OCI-LY1 (cell line): ENCODE measurements around the gene ERP29.

Experiments
- H2AFZ ChIP-seq: fragments of 200-600 bp; sonication (generic), shearing (Covaris generic); 2 replicates; pipeline ENCODE4 v1.6.0; 2014; ENCODE audit warnings: antibody characterized with exemption, mild to moderate bottlenecking, low read length
- H3F3A ChIP-seq: fragments of 200-600 bp; sonication (generic), shearing (Covaris generic); 2 replicates; pipeline ENCODE4 v1.6.0; 2014; ENCODE audit warnings: mild to moderate bottlenecking, antibody characterized with exemption, low read length, moderate library complexity; ENCODE audit not compliant: insufficient read depth
- H3K27ac ChIP-seq: fragments of 200-600 bp; sonication (generic); 2 replicates; pipeline ENCODE4 v1.5.1; 2014; ENCODE audit warnings: low read length, mixed run types, mild to moderate bottlenecking, low read depth; ENCODE audit not compliant: poor library complexity, severe bottlenecking
- H3K27me3 ChIP-seq: fragments of 200-600 bp; sonication (generic); 2 replicates; pipeline ENCODE4 v1.6.0; 2014; ENCODE audit warnings: antibody characterized with exemption, mild to moderate bottlenecking, low read length, moderate library complexity; ENCODE audit not compliant: insufficient read depth
- H3K36me3 ChIP-seq: fragments of 200-600 bp; sonication (generic); 2 replicates; pipeline ENCODE4 v1.6.1; 2014; ENCODE audit warnings: mild to moderate bottlenecking, antibody characterized with exemption, low read length, moderate library complexity, mixed read lengths; ENCODE audit not compliant: insufficient read depth
- H3K4me1 ChIP-seq: fragments of 200-600 bp; sonication (generic); 2 replicates; pipeline ENCODE4 v1.5.1; 2014; ENCODE audit warnings: mild to moderate bottlenecking, low read length, moderate library complexity; ENCODE audit not compliant: insufficient read depth, severe bottlenecking
- H3K4me2 ChIP-seq: fragments of 200-600 bp; sonication (generic), shearing (Covaris generic); 2 replicates; pipeline ENCODE4 v1.6.1; 2014; ENCODE audit warnings: low read length
- H3K4me3 ChIP-seq: fragments of 200-600 bp; sonication (generic); 2 replicates; pipeline ENCODE4 v1.5.1; 2014; ENCODE audit warnings: low read length, low read depth, mild to moderate bottlenecking, mixed read lengths; ENCODE audit not compliant: poor library complexity, severe bottlenecking
- H3K79me2 ChIP-seq: fragments of 200-600 bp; shearing (Covaris generic); 2 replicates; pipeline ENCODE4 v1.6.1; 2016; ENCODE audit warnings: mixed run types, low read length, mixed read lengths; ENCODE audit not compliant: insufficient read depth
- H3K9ac ChIP-seq: fragments of 200-600 bp; sonication (generic), shearing (Covaris generic); 2 replicates; pipeline ENCODE4 v1.6.1; 2014; ENCODE audit warnings: mild to moderate bottlenecking, low read length, mixed read lengths
- H3K9me2 ChIP-seq: fragments of 200-600 bp; sonication (generic), shearing (Covaris generic); 2 replicates; pipeline ENCODE4 v1.6.1; 2014; ENCODE audit warnings: low read depth, mild to moderate bottlenecking, low read length, mixed read lengths
- H3K9me3 ChIP-seq: fragments of 200-600 bp; shearing (Covaris generic); 2 replicates; pipeline ENCODE4 v1.6.1; 2014; ENCODE audit warnings: low read length, mixed read lengths
- H4K20me1 ChIP-seq: fragments of 200-600 bp; sonication (generic), shearing (Covaris generic); 2 replicates; pipeline ENCODE4 v1.6.0; 2016; ENCODE audit warnings: mild to moderate bottlenecking, low read length; ENCODE audit not compliant: insufficient read depth
- EZH2 ChIP-seq: fragments of 200-600 bp; sonication (generic), shearing (Covaris generic); IDR thresholded peaks from 2 replicates; pipeline ENCODE4 v1.8.0; 2017; ENCODE audit warnings: borderline replicate concordance, mixed run types, mild to moderate bottlenecking, antibody characterized with exemption, low read length, moderate library complexity, mixed read lengths
- TF ChIP-seq, protein P1 (sequence below): fragments of 200-600 bp; sonication (generic), shearing (Covaris generic); IDR thresholded peaks from 2 replicates; pipeline ENCODE4 v1.5.1; 2017; ENCODE audit warnings: mild to moderate bottlenecking, antibody characterized with exemption, low read length, moderate library complexity, mixed read lengths

ERP29 gene

DNA sequence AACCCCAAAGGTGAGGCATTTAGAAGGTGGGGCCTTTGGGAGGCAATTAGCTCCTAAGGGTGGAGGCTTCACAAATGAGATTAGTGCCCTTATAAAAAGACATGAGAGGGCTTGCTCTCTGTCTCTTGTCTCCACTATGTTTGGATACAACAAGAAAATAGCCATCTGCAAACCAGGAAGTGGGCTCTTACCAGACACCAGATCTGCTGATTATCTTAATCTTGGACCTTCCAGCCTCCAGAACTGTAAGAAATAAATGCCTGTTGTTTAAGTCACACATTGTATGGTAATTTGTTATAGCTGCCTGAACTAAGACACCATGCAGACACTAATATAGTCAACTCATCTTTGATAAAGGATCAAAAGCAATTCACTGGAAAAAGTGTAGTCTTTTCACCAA is 34.7 kb upstream of the ERP29 start:
- Histone ChIP-seq H3K4me1 (no peaks in the 10 kb centered on the region), H3F3A (no peaks in the 10 kb centered on the region), H3K9me3 (no peaks in the 10 kb centered on the region), H3K27me3 (no peaks in the 10 kb centered on the region), H3K36me3 (0 out of 2 replicates have a peak, but pooled peaks cover 8% of the 10 kb centered on the region), H2AFZ (no peak overlapping the region), H3K4me3 (no peak overlapping the region), H3K79me2 (no peaks in the 10 kb centered on the region), H3K4me2 (no peak overlapping the region), H3K27ac (no peak overlapping the region), H3K9me2 (no peaks in the 10 kb centered on the region), H4K20me1 (no peaks in the 10 kb centered on the region), H3K9ac (no peak overlapping the region)
- TF ChIP-seq, protein P1, sequence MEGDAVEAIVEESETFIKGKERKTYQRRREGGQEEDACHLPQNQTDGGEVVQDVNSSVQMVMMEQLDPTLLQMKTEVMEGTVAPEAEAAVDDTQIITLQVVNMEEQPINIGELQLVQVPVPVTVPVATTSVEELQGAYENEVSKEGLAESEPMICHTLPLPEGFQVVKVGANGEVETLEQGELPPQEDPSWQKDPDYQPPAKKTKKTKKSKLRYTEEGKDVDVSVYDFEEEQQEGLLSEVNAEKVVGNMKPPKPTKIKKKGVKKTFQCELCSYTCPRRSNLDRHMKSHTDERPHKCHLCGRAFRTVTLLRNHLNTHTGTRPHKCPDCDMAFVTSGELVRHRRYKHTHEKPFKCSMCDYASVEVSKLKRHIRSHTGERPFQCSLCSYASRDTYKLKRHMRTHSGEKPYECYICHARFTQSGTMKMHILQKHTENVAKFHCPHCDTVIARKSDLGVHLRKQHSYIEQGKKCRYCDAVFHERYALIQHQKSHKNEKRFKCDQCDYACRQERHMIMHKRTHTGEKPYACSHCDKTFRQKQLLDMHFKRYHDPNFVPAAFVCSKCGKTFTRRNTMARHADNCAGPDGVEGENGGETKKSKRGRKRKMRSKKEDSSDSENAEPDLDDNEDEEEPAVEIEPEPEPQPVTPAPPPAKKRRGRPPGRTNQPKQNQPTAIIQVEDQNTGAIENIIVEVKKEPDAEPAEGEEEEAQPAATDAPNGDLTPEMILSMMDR, result no peak
- no peak for TF ChIP-seq EZH2

DNA sequence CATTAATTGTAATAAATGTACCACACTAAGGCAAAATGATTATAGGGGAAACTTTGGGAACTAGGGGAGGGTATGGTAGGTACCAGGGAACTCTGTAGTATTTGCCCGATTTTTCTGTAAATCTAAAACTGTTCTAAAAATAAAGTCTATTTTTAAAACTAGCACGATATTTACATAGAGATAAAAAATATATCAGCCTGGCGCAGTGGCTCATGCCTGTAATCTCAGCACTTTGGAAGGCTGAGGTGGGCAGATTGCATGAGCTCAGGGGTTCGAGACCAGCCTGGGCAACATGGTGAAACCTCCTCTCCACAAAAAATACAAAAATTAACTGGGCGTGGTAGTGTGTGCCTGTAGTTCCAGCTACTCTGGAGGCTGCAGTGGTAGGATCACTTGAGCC is 32.6 kb upstream of the ERP29 start:
- H3K4me2 ChIP-seq, result no peak overlapping the region
- 0 out of 2 replicates have a peak, but pooled peaks cover 8% of the 10 kb centered on the region for H3K36me3 ChIP-seq
- TF ChIP-seq, protein P1, result no peak
- TF ChIP-seq EZH2, result no peak
- no peaks in the 10 kb centered on the region for H3K4me1 ChIP-seq
- no peaks in the 10 kb centered on the region for H3K79me2 ChIP-seq
- H2AFZ ChIP-seq, result no peak overlapping the region
- H3K27ac ChIP-seq, result no peak overlapping the region
- H3K9ac ChIP-seq, result no peak overlapping the region
- no peaks in the 10 kb centered on the region for H3K27me3 ChIP-seq
- H4K20me1 ChIP-seq, result no peaks in the 10 kb centered on the region
- no peak overlapping the region for H3K4me3 ChIP-seq
- no peaks in the 10 kb centered on the region for H3K9me2 ChIP-seq
- no peaks in the 10 kb centered on the region for H3K9me3 ChIP-seq
- no peaks in the 10 kb centered on the region for H3F3A ChIP-seq

DNA sequence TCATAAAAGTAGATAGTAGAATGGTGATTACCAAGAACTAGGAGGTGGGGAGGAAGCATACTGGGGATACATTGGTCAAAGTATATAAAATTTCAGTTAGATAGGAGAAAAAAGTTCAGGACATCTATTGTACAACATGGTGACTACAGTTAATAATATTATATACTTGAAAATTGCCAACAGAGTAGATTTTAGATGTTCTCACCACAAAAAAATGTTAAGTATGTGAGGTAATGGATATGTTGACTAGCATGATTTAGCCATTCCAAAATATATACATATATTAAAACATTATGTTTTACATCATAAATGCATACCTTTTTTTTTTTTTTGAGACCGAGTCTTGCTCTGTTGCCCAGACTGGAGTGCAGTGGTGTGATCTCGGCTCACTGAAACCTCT is 31.2 kb upstream of the ERP29 start:
- no peaks in the 10 kb centered on the region for H3K9me3 ChIP-seq
- no peaks in the 10 kb centered on the region for H4K20me1 ChIP-seq
- no peaks in the 10 kb centered on the region for H3K27me3 ChIP-seq
- 0 out of 2 replicates have a peak, but pooled peaks cover 8% of the 10 kb centered on the region for H3K36me3 ChIP-seq
- no peaks in the 10 kb centered on the region for H3K4me1 ChIP-seq
- 0 out of 2 replicates have a peak, but pooled peaks cover 3% of the 10 kb centered on the region for H3K79me2 ChIP-seq
- H3K4me3 ChIP-seq, result no peak overlapping the region
- H3K9me2 ChIP-seq, result no peaks in the 10 kb centered on the region
- H2AFZ ChIP-seq, result no peak overlapping the region
- no peak overlapping the region for H3K9ac ChIP-seq
- H3F3A ChIP-seq, result no peaks in the 10 kb centered on the region
- TF ChIP-seq, protein P1, result no peak
- no peak for TF ChIP-seq EZH2
- no peak overlapping the region for H3K27ac ChIP-seq
- H3K4me2 ChIP-seq, result no peak overlapping the region
